Measurements from ENCODE around the gene MTA1. TPM values are rescaled to one million over a fixed set of nuclear protein-coding genes. Genes with fewer than 3 reads are reported as not detected.

MTA1 gene
- total RNA-seq, 4 donors from 2014 or later: 62.9 to 218 (median 108) TPM

DNA sequence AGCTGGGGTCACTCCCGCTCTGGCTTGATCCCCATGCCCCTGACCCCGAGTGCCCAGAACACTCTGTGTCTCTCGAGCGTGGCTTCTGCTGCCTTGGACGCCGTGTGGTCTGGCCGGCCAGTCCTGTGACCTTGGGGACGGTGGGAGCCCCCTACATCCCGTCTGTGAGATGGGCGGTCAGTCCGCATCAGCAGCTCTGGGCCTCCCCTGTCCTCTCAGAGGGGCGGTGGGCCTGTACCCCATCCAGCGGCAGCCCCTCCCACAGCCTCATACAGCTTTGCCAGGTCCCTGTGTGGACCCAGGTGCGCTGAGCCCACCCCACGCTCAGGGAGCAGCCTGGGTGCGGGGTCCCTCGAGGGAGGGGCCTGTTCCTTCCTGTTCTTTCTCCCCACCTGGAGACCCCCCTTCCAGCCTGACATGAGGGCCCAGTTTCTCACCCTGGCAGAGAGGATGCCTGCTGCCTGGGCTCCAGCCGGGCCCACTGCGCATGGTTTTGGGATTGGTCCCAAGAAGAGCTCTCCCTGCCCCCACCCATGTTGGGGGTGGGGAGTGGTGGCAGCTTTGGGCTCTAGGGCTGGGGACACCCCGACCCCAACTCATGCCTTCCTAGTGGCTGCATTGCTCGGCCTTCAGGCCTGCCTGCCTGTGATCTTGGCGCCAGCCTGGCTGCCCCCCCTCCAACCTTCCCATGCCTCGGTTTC, 1.5 kb downstream of the MTA1 start:
- peak overlapping the region; percentile 72 to 81 for H3K27ac ChIP-seq
- DNase-seq: no peak
- TF ChIP-seq CTCF (IDR thresholded peaks at IDR 0.05): no peak
- no peak for TF ChIP-seq POLR2A (IDR thresholded peaks at IDR 0.05)
- H3K4me1 ChIP-seq: peaks cover 7 to 23% of the 10 kb centered on the region in 2 donors
- no peaks in the 10 kb centered on the region for H3K9me3 ChIP-seq
- intact Hi-C loops (cut with DNase I; ENCODE audit: low total_unique reads): no loop called here
- peak overlapping the region; percentile 71 to 87 for H3K4me3 ChIP-seq
- no peaks in the 10 kb centered on the region for H3K36me3 ChIP-seq
- no peaks in the 10 kb centered on the region for H3K27me3 ChIP-seq

- intact Hi-C loops (cut with DNase I; ENCODE audit: low total_unique reads): no loop called here
- Histone ChIP-seq H3K27ac (peak overlapping the region in 1 of 2 donors; percentile 81), H3K27me3 (no peaks in the 10 kb centered on the region), H3K4me3 (peak overlapping the region in 1 of 2 donors; percentile 71), H3K9me3 (no peaks in the 10 kb centered on the region), H3K36me3 (no peaks in the 10 kb centered on the region), H3K4me1 (peaks cover 7 to 23% of the 10 kb centered on the region in 2 donors)
- DNase-seq: no peak
- TF ChIP-seq POLR2A (IDR thresholded peaks at IDR 0.05) (no peak), CTCF (IDR thresholded peaks at IDR 0.05) (no peak)
These were observed 2.3 kb downstream of the MTA1 start for GRCh38 chr14:105421723-105422615.

DNA sequence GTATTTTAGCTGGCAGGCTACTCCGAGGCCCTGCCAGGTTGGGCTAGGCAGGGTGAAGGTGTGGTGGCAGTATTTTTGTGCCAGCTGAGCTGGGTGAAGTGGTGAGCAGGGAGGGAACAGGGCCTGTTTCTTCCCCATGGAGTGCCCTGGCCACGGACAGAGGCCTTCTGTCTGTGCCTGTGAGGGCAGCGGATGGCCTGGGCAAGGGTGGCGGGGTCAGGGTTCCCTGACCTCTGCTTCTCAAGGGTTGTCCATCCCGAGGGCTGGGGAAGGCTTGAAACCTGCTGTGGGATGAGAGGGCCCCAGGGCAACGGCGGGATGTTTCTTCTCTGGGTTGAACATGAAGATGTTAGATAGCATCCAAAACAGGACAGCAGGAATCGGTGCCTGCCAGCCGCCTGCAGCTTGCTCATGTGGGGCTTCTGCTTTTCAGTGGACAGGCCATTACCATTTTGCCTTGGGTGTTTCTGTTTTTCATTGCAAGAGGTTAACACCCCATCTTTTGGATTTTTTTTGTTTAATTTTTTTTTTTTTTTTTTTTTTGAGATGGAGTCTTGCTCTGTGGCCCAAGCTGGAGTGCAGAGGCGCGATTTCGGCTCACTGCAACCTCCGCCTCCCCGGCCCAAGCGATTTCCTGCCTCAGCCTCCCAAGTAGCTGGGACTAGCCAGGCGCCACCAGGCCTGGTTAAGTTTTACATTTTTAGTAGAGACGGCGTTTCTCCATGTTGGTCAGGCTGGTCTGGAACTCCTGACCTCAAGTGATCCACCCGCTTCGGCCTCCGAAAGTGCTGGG, 3.3 kb downstream of the MTA1 start:
- no peaks in the 10 kb centered on the region for H3K36me3 ChIP-seq
- no peak for DNase-seq
- no peak overlapping the region for H3K27ac ChIP-seq
- H3K4me3 ChIP-seq: no peak overlapping the region
- no peak for TF ChIP-seq POLR2A (IDR thresholded peaks at IDR 0.05)
- TF ChIP-seq CTCF (IDR thresholded peaks at IDR 0.05): no peak
- H3K4me1 ChIP-seq: peaks cover 7 to 23% of the 10 kb centered on the region in 2 donors
- intact Hi-C loops (cut with DNase I; ENCODE audit: low total_unique reads): no loop called here
- no peaks in the 10 kb centered on the region for H3K9me3 ChIP-seq
- H3K27me3 ChIP-seq: no peaks in the 10 kb centered on the region

- intact Hi-C loops (cut with DNase I; ENCODE audit: low total_unique reads): no loop called here
- no peaks in the 10 kb centered on the region for H3K27me3 ChIP-seq
- no peaks in the 10 kb centered on the region for H3K9me3 ChIP-seq
- no peak overlapping the region for H3K27ac ChIP-seq
- TF ChIP-seq POLR2A (IDR thresholded peaks at IDR 0.05) (no peak), CTCF (IDR thresholded peaks at IDR 0.05) (no peak)
- H3K4me1 ChIP-seq: peaks cover 6 to 22% of the 10 kb centered on the region in 2 donors
- no peaks in the 10 kb centered on the region for H3K36me3 ChIP-seq
- H3K4me3 ChIP-seq: no peak overlapping the region
- no peak for DNase-seq
These were observed 4.0 kb downstream of the MTA1 start for GRCh38 chr14:105423488-105424195.

Data from uterus (tissue), 4 donors.